ENCODE measurements around the gene NR1I3.
A peak's percentile ranks its signal among the peaks of the same experiment; 100 is the strongest.

NR1I3 gene

GRCh38 chr1:161189036-161189435, 49.0 kb downstream of the NR1I3 start:
- Histone ChIP-seq H3K4me3 (ENCODE audit: low read depth, low read length) (no peak overlapping the region), H3K4me1 (peaks cover 5% of the 10 kb centered on the region; the same call in 1 of the 2 replicates), H3K36me3 (no peaks in the 10 kb centered on the region), H3K9me3 (no peaks in the 10 kb centered on the region), H3K27me3 (no peaks in the 10 kb centered on the region)
- no peak for DNase-seq
- no peak for TF ChIP-seq CTCF (IDR thresholded peaks at IDR 0.05; ENCODE audit: low read depth, low read length)

DNA sequence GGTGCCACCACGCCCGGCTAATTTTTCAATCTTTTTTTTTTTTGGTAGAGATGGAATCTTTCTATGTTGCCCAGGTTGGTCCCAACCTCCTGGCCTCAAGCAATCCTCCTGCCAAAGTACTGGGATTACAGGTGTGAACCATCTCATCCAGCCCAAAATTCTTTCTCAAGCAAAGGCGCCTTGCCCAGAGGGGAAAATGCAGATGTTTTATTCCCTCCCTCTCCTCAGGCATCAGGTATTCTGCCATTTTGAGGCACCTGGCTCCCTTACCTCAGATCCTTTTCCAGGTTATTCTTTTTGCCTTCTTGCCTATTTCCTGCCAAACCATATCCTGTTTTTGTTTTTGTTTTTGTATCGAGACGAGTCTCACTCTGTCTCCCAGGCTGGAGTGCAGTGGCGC, 49.6 kb downstream of the NR1I3 start:
- Histone ChIP-seq H3K36me3 (no peaks in the 10 kb centered on the region), H3K27me3 (no peaks in the 10 kb centered on the region), H3K9me3 (no peaks in the 10 kb centered on the region), H3K4me3 (ENCODE audit: low read depth, low read length) (no peak overlapping the region), H3K4me1 (peaks cover 5% of the 10 kb centered on the region; the same call in 1 of the 2 replicates)
- DNase-seq: no peak
- no peak for TF ChIP-seq CTCF (IDR thresholded peaks at IDR 0.05; ENCODE audit: low read depth, low read length)

- Histone ChIP-seq H3K9me3 (no peaks in the 10 kb centered on the region), H3K27me3 (no peaks in the 10 kb centered on the region), H3K36me3 (no peaks in the 10 kb centered on the region), H3K4me1 (no peaks in the 10 kb centered on the region; the same call in 1 of the 2 replicates), H3K4me3 (ENCODE audit: low read depth, low read length) (no peak overlapping the region)
- TF ChIP-seq CTCF (IDR thresholded peaks at IDR 0.05; ENCODE audit: low read depth, low read length): no peak
- DNase-seq: no peak
Observed at GRCh38 chr1:161187311-161187710, 50.7 kb downstream of the NR1I3 start.

- TF ChIP-seq CTCF (IDR thresholded peaks at IDR 0.05; ENCODE audit: low read depth, low read length): no peak
- Histone ChIP-seq H3K36me3 (no peaks in the 10 kb centered on the region), H3K9me3 (no peaks in the 10 kb centered on the region), H3K4me3 (ENCODE audit: low read depth, low read length) (no peak overlapping the region), H3K4me1 (no peaks in the 10 kb centered on the region; the same call in 1 of the 2 replicates), H3K27me3 (no peaks in the 10 kb centered on the region)
- no peak for DNase-seq
Observed at GRCh38 chr1:161185732-161186311, 52.2 kb downstream of the NR1I3 start.

DNA sequence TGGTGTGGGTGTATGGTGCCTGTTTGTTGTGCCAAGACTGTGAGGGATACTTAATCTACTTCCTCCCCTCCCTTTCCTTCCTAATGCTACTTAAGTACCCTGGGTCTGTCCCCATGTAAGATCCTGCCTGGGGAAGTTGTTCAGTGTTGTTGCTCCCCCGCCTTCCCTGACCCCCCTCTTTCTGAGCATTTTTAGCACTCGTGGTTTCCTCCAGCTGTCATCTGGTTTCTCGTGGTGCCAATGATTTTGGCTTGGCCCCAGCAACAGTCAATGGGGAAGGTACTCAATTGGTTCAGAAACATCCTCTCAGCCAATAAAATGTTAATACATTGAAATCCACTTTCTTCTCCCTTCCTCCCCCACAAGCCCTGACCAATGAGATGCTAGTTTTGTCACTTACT, 52.7 kb downstream of the NR1I3 start:
- no peaks in the 10 kb centered on the region for H3K9me3 ChIP-seq
- H3K4me1 ChIP-seq: no peaks in the 10 kb centered on the region; the same call in 1 of the 2 replicates
- no peaks in the 10 kb centered on the region for H3K27me3 ChIP-seq
- no peaks in the 10 kb centered on the region for H3K36me3 ChIP-seq
- DNase-seq: peak; percentile 37
- no peak for TF ChIP-seq CTCF (IDR thresholded peaks at IDR 0.05; ENCODE audit: low read depth, low read length)
- no peak overlapping the region for H3K4me3 ChIP-seq (ENCODE audit: low read depth, low read length)

DNA sequence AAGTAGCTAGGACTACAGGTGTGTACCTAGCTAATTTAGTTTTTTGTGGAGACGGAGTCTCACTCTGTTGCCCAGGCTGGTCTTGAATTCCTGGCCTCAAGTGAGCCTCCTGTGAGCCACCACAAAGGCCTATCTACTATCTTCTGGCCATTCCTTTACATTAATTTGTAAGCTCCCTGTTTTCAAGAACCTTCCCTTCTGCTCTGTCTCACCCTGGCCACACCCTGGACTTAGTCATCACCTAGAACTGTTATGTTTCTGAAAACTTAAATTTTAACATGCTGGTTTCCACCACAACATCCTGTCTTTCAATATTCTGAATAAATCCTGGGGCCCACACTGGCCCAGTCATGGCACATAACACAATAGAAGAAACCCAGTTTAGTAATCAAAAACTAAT, 55.8 kb downstream of the NR1I3 start:
- H3K27me3 ChIP-seq: no peaks in the 10 kb centered on the region
- no peak overlapping the region for H3K4me3 ChIP-seq (ENCODE audit: low read depth, low read length)
- no peaks in the 10 kb centered on the region for H3K36me3 ChIP-seq
- DNase-seq: no peak
- no peak for TF ChIP-seq CTCF (IDR thresholded peaks at IDR 0.05; ENCODE audit: low read depth, low read length)
- H3K9me3 ChIP-seq: no peaks in the 10 kb centered on the region
- H3K4me1 ChIP-seq: no peaks in the 10 kb centered on the region; the same call in 1 of the 2 replicates
